HG03565 (cell line): ENCODE measurements around the gene MYLK.
"Not testable (repeated sequence)": the region's sequence is repeated elsewhere in the genome, so short reads cannot be mapped to it uniquely, and the experiment has no call there.

ENCODE experiments used
- ATAC-seq: cut with Tn5 transposase; IDR thresholded peaks from one replicate; pipeline ENCODE4 v1.9.1; 2021; ENCODE audit warnings: mild to moderate bottlenecking, moderate library complexity; ENCODE audit not compliant: unreplicated experiment

Gene MYLK

GRCh38 chr3:123884203-123884831 lies at the start of gene MYLK:
TSS of gene MYLK (minus strand) at chr3:123884332. CDS start at chr3:123793841, 90,491 bp downstream.
- ATAC-seq = no peak

GRCh38 chr3:123930445-123930844 lies 46.3 kb upstream of the MYLK start:
- ATAC-seq = no peak

- ATAC-seq = no peak
Observed at GRCh38 chr3:123929325-123929724, 45.2 kb upstream of the MYLK start.

GRCh38 chr3:123926396-123926795 lies 42.3 kb upstream of the MYLK start:
- no peak for ATAC-seq

- no peak for ATAC-seq
Observed at GRCh38 chr3:123920868-123921267, 36.7 kb upstream of the MYLK start.

GRCh38 chr3:123920383-123920782 lies 36.3 kb upstream of the MYLK start:
- ATAC-seq = no peak

- ATAC-seq = no peak
Observed at GRCh38 chr3:123919353-123919752, 35.2 kb upstream of the MYLK start.

GRCh38 chr3:123914829-123915228 lies 30.7 kb upstream of the MYLK start:
- no peak for ATAC-seq

- ATAC-seq = peak; percentile 56
Observed at GRCh38 chr3:123909785-123910184, 25.7 kb upstream of the MYLK start.

- ATAC-seq = no peak
Observed at GRCh38 chr3:123907720-123908119, 23.6 kb upstream of the MYLK start.

- ATAC-seq = no peak
Observed at GRCh38 chr3:123899300-123899865, 15.3 kb upstream of the MYLK start.

- ATAC-seq = no peak
Observed at GRCh38 chr3:123893012-123893411, 8.9 kb upstream of the MYLK start.

GRCh38 chr3:123892195-123892594 lies 8.1 kb upstream of the MYLK start:
- ATAC-seq = no peak

GRCh38 chr3:123890991-123891390 lies 6.9 kb upstream of the MYLK start:
- not testable (repeated sequence) for ATAC-seq

GRCh38 chr3:123890162-123890561 lies 6.0 kb upstream of the MYLK start:
- not testable (repeated sequence) for ATAC-seq

- ATAC-seq = no peak
Observed at GRCh38 chr3:123884993-123885392, 861 bp upstream of the MYLK start.

- ATAC-seq = no peak
Observed at GRCh38 chr3:123883701-123884202, 380 bp downstream of the MYLK start.

GRCh38 chr3:123883111-123883510 lies 1.0 kb downstream of the MYLK start:
- no peak for ATAC-seq

GRCh38 chr3:123881771-123882170 lies 2.4 kb downstream of the MYLK start:
- ATAC-seq = no peak

GRCh38 chr3:123880998-123881561 lies 3.1 kb downstream of the MYLK start:
- ATAC-seq = no peak

GRCh38 chr3:123878807-123879206 lies 5.3 kb downstream of the MYLK start:
- ATAC-seq = no peak

- no peak for ATAC-seq
Observed at GRCh38 chr3:123877965-123878364, 6.2 kb downstream of the MYLK start.
